HG02943 (cell line): ENCODE data around the gene ROBO1.
"Not testable (repeated sequence)": the region's sequence is repeated elsewhere in the genome, so short reads cannot be mapped to it uniquely, and the experiment has no call there.

ENCODE experiments used
- ATAC-seq: cut with Tn5 transposase; IDR thresholded peaks from one replicate; pipeline ENCODE4 v1.9.1; 2021; ENCODE audit warnings: mild to moderate bottlenecking, low read depth, moderate library complexity; ENCODE audit not compliant: unreplicated experiment

ROBO1 gene

GRCh38 chr3:79337798-79338197, 430.0 kb downstream of the ROBO1 start:
- ATAC-seq, result no peak

GRCh38 chr3:79329154-79329553, 438.6 kb downstream of the ROBO1 start:
- no peak for ATAC-seq

DNA sequence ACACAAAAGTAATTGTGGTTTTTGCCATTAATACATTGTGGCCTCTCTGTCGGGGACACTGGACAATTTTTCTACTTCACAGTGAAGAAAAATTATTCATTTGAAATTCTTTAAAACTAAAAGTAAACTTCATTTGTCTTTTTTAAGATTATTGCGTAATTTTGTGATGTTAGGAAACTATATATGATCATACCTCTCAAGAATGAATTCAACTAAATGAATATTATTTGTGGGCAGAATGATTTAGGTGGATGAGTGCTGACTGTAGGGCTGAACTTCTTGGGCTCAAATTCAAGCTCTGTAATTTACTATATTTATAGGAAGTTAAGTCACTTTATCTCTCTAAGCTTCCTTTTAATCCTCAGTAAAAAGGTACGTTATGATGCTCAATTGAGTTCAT, 441.2 kb downstream of the ROBO1 start:
- no peak for ATAC-seq

- ATAC-seq, result not testable (repeated sequence)
These were observed 441.9 kb downstream of the ROBO1 start for GRCh38 chr3:79325833-79326383.

DNA sequence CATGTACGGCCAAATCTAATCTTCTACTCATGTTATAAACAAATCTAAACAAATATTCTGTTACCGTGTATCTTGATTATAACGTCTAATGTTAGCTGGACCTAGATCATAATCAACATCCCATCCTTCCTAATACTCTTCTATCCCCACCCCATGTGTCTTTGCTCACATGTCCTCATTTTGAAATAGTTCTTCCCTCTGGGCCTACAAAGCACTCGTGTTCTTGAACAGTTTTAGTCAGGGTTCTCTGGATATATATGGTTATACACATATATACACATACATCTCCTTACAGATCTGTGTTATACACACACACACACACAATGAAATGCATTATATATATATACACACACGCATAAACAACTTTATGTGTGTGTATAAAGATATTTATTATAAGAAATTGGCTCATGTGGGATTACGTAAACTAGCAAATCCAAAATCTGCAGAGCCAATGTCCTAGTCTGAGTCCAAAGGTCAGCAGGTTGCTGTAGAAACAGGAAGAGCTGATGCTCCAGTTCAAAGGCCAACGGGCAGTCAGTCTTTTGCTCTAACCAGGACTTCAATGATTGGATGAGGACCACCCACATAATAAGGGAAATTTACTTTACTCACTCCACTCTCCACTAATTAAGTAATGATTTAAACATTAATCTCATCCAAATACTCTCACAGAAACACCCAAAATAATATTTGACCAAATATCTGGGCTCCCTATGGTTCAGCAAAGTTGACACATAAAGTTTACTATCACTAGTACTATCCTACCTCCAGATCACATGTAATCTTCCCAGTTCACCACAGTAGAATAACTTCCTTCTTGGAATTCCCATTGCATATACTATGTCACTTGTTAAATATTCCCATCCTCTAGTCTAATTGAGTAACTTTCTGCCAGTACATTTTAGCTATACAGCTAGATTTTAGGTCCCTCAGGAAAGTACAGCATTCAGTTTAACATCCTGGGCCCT, 450.0 kb downstream of the ROBO1 start:
- ATAC-seq, result no peak

DNA sequence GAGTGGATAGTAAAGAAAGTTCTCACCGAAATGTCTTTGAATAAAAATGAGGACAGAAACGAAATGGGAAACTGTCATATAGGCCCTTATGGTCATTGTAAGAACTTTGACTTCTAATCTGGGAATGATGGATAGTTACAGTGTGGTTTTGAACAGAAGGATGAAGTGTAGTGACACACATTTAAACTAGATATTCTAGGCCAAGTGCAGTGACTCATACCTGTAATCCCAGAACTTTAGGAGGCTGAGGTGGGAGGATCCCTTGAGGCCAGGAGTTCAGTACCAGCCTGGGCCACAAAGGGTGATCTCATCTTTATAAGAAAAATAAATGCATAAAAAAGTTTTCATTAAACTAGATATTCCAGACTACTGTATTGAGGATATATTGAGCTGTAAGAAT, 452.8 kb downstream of the ROBO1 start:
- no peak for ATAC-seq

DNA sequence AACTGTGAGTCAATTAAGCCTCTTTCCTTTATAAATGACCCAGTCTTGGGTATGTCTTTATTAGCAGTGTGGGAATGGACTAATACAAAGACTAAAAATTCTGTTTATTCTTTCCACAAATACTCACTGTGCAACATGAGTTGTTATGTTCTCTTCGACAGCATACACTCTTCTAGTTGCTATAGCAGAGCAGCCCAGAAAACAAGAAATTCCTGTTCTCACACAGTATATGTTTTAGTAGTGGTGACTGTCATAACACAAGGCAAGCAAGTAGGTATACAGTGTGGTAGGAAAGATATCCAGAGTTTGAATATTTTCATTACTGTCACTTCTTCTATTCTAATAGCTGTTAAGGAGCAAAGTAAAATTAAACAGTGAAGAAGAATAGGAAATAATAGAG, 453.3 kb downstream of the ROBO1 start:
- ATAC-seq, result no peak

- no peak for ATAC-seq
These were observed 457.8 kb downstream of the ROBO1 start for GRCh38 chr3:79310016-79310415.

DNA sequence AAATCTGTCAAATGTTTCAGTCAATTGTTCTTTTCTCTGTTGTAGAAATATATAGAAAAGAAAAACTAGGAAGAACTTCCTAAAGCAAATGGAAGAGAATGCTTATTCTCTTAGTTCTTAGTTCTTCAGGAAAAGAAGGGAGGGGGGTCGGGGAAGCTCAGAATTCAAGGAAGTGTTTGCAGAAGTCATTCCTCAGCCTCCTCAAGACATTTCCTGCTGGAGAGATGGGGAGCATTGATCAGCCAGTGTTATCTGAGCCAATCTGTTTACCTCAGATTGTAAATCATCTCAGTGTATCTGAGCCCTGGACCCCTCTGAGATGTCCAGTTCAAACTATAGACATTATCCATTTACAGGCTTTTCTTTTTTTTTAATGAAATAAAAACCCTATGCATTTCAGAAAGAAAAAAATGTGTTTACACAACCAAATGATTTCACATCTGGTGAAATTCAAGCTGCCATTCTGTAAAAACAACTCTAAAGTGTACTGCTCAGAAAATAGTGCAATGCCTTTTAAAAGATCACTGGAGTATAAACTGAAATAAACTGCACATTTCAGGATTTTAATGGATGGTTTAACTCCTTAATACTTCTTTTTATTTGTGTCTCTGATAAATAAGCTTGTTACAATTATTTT, 460.7 kb downstream of the ROBO1 start:
- ATAC-seq, result no peak

- ATAC-seq, result not testable (repeated sequence)
These were observed 467.7 kb downstream of the ROBO1 start for GRCh38 chr3:79299949-79300635.

GRCh38 chr3:79297245-79297960, 470.4 kb downstream of the ROBO1 start:
- ATAC-seq, result no peak

- no peak for ATAC-seq
These were observed 480.9 kb downstream of the ROBO1 start for GRCh38 chr3:79286882-79287281.

- ATAC-seq, result no peak
These were observed 481.9 kb downstream of the ROBO1 start for GRCh38 chr3:79285871-79286270.

DNA sequence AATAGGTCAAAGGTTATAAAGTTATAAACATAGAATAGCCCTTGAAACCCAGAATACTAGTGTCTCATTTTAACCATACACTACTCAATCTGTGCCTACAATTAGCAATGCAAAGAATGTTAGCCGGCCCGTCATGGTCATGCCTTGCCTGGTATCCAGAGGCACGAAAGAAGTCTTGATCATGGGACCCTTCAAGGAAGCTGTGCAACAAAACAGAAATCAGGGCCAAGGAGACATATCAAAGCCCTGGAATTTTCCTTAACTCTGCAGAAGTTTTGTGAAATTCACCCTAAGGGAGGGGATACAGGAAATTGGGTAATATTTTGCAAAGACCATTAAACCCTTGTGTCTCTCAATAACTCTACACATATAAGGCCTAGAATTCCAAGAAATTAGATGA, 482.4 kb downstream of the ROBO1 start:
- no peak for ATAC-seq

DNA sequence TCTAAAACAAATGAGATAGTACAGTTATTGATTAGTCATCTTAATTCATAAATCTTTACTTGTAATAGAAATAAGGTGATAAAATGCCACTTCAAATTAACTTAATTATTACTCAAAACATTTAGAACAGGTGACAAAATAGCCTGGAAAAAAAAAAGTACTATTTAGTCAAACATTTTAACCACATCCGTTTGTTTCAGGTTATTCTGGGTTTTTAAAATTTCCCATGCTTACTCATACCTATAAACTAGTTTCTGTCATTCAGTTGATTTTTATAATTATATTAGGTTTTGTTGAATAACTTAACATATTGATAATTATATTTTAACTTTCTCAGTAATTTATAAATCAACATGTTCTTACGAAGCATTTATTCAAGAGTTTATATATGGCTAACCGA, 483.0 kb downstream of the ROBO1 start:
- no peak for ATAC-seq

DNA sequence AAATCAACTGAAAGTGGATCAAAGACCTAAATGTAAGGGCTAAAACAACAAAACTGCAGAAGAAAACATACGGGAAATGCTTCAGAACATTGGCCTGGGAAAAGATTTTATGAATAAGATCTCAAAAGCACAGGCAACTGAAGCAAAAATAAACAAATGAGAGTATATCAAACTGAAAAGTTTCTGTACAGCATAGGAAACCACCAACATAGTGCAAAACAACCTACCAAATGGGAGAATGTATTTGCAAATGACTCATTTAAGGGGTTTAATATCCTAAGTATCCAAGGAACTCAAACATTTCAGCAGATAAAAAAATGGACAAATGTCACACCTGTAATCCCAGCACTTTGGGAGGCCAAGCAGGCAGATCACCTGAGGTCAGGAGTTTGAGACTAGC, 489.1 kb downstream of the ROBO1 start:
- ATAC-seq, result no peak

DNA sequence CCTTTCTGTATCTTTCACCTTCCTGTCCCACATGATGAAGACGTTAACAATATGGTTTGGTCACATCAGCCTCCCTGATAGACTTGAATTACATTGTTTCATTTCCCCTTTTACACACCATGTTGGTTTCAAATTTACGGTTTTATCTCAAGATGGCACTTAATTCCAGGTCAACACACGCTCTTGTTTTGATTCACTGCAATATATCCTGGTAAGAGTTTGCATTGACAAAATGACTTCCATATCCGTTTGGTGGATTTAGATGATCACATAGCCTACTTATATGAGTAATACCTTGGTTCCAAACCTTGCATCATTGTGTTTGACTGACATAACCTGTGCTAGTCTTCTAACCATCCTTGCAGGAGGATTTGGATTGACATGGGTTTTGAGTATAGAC, 499.4 kb downstream of the ROBO1 start:
- ATAC-seq, result no peak

DNA sequence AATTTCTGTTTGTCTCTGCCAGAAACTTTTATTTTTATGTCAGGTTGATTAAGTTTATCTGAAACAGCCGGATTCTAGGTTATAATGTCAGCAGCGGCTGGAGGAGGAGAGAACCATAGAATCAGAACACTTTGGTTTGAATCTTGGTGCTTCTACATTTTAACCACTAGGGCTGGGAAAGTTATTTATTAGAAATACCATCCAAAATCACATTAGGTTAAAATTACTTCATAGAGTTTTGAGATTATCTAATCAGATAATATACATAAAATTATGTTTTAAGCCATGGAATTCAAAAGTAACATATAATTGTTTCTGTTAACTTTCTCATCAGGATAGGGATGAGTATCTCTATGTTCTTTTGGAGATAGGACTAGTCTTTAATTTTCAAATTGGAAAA, 502.9 kb downstream of the ROBO1 start:
- ATAC-seq, result no peak

GRCh38 chr3:79263423-79263822, 504.4 kb downstream of the ROBO1 start:
- ATAC-seq, result no peak

DNA sequence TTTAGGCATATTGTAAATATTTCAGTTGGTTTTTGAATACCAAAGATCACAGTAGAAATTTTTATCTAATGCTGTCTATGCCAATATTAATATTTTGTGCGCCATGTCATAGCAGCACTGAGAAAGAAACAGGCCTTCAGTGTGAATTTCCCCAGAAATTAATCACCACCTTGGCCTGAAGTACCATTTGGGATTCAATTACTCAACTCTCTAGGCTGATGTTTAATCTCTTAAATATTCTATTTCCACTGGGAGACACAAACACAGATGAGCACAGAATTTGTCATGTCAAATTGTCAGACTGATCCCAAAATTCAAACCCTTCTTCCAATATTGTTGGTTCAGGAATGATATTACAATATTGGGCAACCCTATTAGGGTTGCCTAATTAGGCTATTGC, 509.3 kb downstream of the ROBO1 start:
- ATAC-seq, result no peak
